HepG2 (cell line): Measurements from ENCODE around the gene KDM2B.

Experiments used
- FOXA1 ChIP-seq, 2 experiments: fragments of 450-650 bp in 1 of 2; sonication (generic) in 1 of 2; formaldehyde crosslinking in 1 of 2; IDR thresholded peaks; 2 replicates each; pipeline versions ENCODE4 v1.4.0 to v1.6.1; 2016 to 2020; ENCODE audit warnings: missing genetic modification reagents in 1 of 2
- MAZ ChIP-seq, 2 experiments: sonication (generic) in 1 of 2; formaldehyde crosslinking in 1 of 2; IDR thresholded peaks; 2 replicates each; pipeline versions ENCODE4 v1.5.0 to v1.6.1; 2012 to 2020; ENCODE audit warnings: low read depth in 2 of 2, mild to moderate bottlenecking in 2 of 2, borderline replicate concordance in 1 of 2, improper control_type of control experiment in 1 of 2, low read length in 1 of 2, missing genetic modification reagents in 1 of 2, moderate library complexity in 1 of 2
- MTA1 ChIP-seq: sonication (generic); formaldehyde crosslinking; IDR thresholded peaks from 2 replicates; pipeline ENCODE4 v1.4.0; 2020; ENCODE audit warnings: missing genetic modification reagents, mild to moderate bottlenecking, borderline replicate concordance
- TBP ChIP-seq: sonication (generic); formaldehyde crosslinking; IDR thresholded peaks from 2 replicates; pipeline ENCODE4 v1.5.0; 2020; ENCODE audit warnings: missing genetic modification reagents
- U2AF1 ChIP-seq: fragments of 200-400 bp; formaldehyde crosslinking; optimal IDR thresholded peaks from 2 replicates; pipeline ENCODE3; 2017; ENCODE audit warnings: mild to moderate bottlenecking, low read depth, low read length
- ZBTB26 ChIP-seq: IDR thresholded peaks from 2 replicates; pipeline ENCODE4 v1.6.1; 2016; ENCODE audit warnings: missing compliant biosample characterization, missing genetic modification reagents, borderline replicate concordance
- ZNF124 ChIP-seq: sonication (generic); formaldehyde crosslinking; IDR thresholded peaks from 2 replicates; pipeline ENCODE4 v1.4.0; 2020; ENCODE audit warnings: missing genetic modification reagents
- ZNF281 ChIP-seq: sonication (generic); formaldehyde crosslinking; IDR thresholded peaks from 2 replicates; pipeline ENCODE4 v1.4.0; 2020; ENCODE audit warnings: missing genetic modification reagents, borderline replicate concordance

- no peak for TF ChIP-seq ZBTB26
- no peak for TF ChIP-seq MAZ (IDR thresholded peaks at IDR 0.05; ENCODE audit: borderline replicate concordance, low read depth, low read length)
- no peak for TF ChIP-seq MAZ (CRISPR knock-in tag; IDR thresholded peaks at IDR 0.05; ENCODE audit: low read depth)
- no peak for TF ChIP-seq FOXA1 (IDR thresholded peaks at IDR 0.05)
- TF ChIP-seq FOXA1 (CRISPR knock-in tag; IDR thresholded peaks at IDR 0.05): no peak
- no peak for TF ChIP-seq ZNF281 (CRISPR knock-in tag)
- TF ChIP-seq MTA1 (CRISPR knock-in tag): no peak
- TF ChIP-seq TBP (CRISPR knock-in tag): no peak
- no peak for TF ChIP-seq U2AF1
- no peak for TF ChIP-seq ZNF124
These were observed 104.3 kb downstream of the KDM2B start for GRCh38 chr12:121476477-121476876.
